GM23248 (cell line): Measurements from ENCODE around the gene TULP4. TPM values are rescaled to one million over a fixed set of nuclear protein-coding genes. Genes with fewer than 3 reads are reported as not detected.
A peak's percentile ranks its signal among the peaks of the same experiment; 100 is the strongest.

ENCODE experiments used
- DNase-seq: peaks from one replicate; pipeline ENCODE4 v3.0.0-alpha.2; 2015
- H2AFZ ChIP-seq: fragments of 200-600 bp; sonication (generic); 2 replicates; pipeline ENCODE4 v1.6.1; 2016; ENCODE audit warnings: antibody characterized with exemption
- H3F3A ChIP-seq: fragments of 200-600 bp; sonication (generic); 2 replicates; pipeline ENCODE4 v1.6.1; 2016; ENCODE audit warnings: mild to moderate bottlenecking, antibody characterized with exemption, mixed run types; ENCODE audit not compliant: insufficient read depth
- H3K27ac ChIP-seq: fragments of 200-600 bp; sonication (generic); 2 replicates; pipeline ENCODE4 v1.5.1; 2016; ENCODE audit warnings: mild to moderate bottlenecking
- H3K27me3 ChIP-seq: fragments of 200-600 bp; sonication (generic); replicated peaks from 2 replicates; pipeline ENCODE4 v1.6.1; 2016; ENCODE audit warnings: mild to moderate bottlenecking; ENCODE audit not compliant: insufficient read depth
- H3K36me3 ChIP-seq: fragments of 200-600 bp; sonication (generic); 2 replicates; pipeline ENCODE4 v1.6.1; 2016; ENCODE audit warnings: low read depth, mild to moderate bottlenecking
- H3K4me1 ChIP-seq: fragments of 200-600 bp; sonication (generic); 2 replicates; pipeline ENCODE4 v1.6.1; 2016; ENCODE audit warnings: mild to moderate bottlenecking; ENCODE audit not compliant: insufficient read depth
- H3K4me2 ChIP-seq: fragments of 200-600 bp; sonication (generic); one replicate; pipeline ENCODE4 v1.6.1; 2016; ENCODE audit warnings: mild to moderate bottlenecking; ENCODE audit not compliant: unreplicated experiment
- H3K4me3 ChIP-seq: fragments of 200-600 bp; sonication (generic); 2 replicates; pipeline ENCODE4 v1.5.1; 2016; ENCODE audit warnings: mild to moderate bottlenecking
- H3K79me2 ChIP-seq: fragments of 200-600 bp; sonication (generic); 2 replicates; pipeline ENCODE4 v1.6.1; 2016; ENCODE audit warnings: mild to moderate bottlenecking; ENCODE audit not compliant: insufficient read depth
- H3K9ac ChIP-seq: fragments of 200-600 bp; sonication (generic); 2 replicates; pipeline ENCODE4 v1.6.1; 2016; ENCODE audit warnings: mild to moderate bottlenecking
- H3K9me2 ChIP-seq: fragments of 200-600 bp; sonication (generic); 2 replicates; pipeline ENCODE4 v1.6.1; 2016; ENCODE audit warnings: mixed run types, mild to moderate bottlenecking, moderate library complexity; ENCODE audit not compliant: insufficient read depth
- H3K9me3 ChIP-seq: fragments of 200-600 bp; sonication (generic); one replicate; pipeline ENCODE4 v1.6.1; 2017; ENCODE audit warnings: low read depth
- H4K20me1 ChIP-seq: fragments of 200-600 bp; sonication (generic); 2 replicates; pipeline ENCODE4 v1.6.0; 2016; ENCODE audit not compliant: insufficient read depth
- EZH2 ChIP-seq: fragments of 200-600 bp; sonication (generic); IDR thresholded peaks from 2 replicates; pipeline ENCODE4 v1.6.1; 2018; ENCODE audit warnings: antibody characterized with exemption, mild to moderate bottlenecking; ENCODE audit not compliant: insufficient read depth, poor library complexity, severe bottlenecking
- EZH2phosphoT487 ChIP-seq: fragments of 200-600 bp; sonication (generic); IDR thresholded peaks from 2 replicates; pipeline ENCODE4 v1.6.1; 2018; ENCODE audit warnings: antibody characterized with exemption, moderate library complexity, mild to moderate bottlenecking, low read depth; ENCODE audit not compliant: insufficient read depth
- WGBS, 2 experiments: methylation state at CpG; one replicate each; pipeline ENCODE4 v1.1.6; 2015 to 2017; ENCODE audit warnings: low lambda C conversion rate in 2 of 2, low coverage in 1 of 2; ENCODE audit errors: missing lambda C conversion rate in 2 of 2; 5-methylcytosine and 5-hydroxymethylcytosine counted together
- in situ Hi-C: fragments of 300-500 bp; cut with MboI; formaldehyde crosslinking; loops from 2 replicates; pipeline ENCODE4 v1.15.0; 2020
- polyA plus RNA-seq: library from polyadenylated mRNA; unstranded; fragments of >200 nt; fragmentation: Nextera tagmentation; extraction: Ambion mirVana; gene quantifications from 2 replicates; pipeline ENCODE4 v1.2.1, GENCODE V29; 2016
- total RNA-seq: library from RNA; depleted of rRNA; stranded (reverse); fragments of >200 nt; shearing (Covaris generic); gene quantifications from 2 replicates; pipeline ENCODE4 v1.2.3, GENCODE V29; 2014

The TULP4 gene
- total and polyA plus RNA-seq, 2 experiments from 2014 or later = 21.5 to 38.7 TPM

- H3K36me3 ChIP-seq = no peaks in the 10 kb centered on the region
- H3K9ac ChIP-seq = no peak overlapping the region
- TF ChIP-seq EZH2 (no peak), EZH2phosphoT487 (no peak)
- no peak overlapping the region for H3K27ac ChIP-seq
- H2AFZ ChIP-seq = no peak overlapping the region
- no peaks in the 10 kb centered on the region for H3F3A ChIP-seq
- H3K4me3 ChIP-seq = no peak overlapping the region
- 96 to 97% methylated on average over 7 of the region's 7 CpGs for WGBS, 2 experiments
- no peaks in the 10 kb centered on the region for H3K9me2 ChIP-seq
- H3K4me2 ChIP-seq = no peak overlapping the region
- H3K27me3 ChIP-seq = no peaks in the 10 kb centered on the region
- in situ Hi-C loops = no loop called here
- DNase-seq = no peak
- no peaks in the 10 kb centered on the region for H3K79me2 ChIP-seq
- no peaks in the 10 kb centered on the region for H4K20me1 ChIP-seq
- no peaks in the 10 kb centered on the region for H3K9me3 ChIP-seq
- no peaks in the 10 kb centered on the region for H3K4me1 ChIP-seq
Observed at GRCh38 chr6:158438226-158438625, 126.0 kb downstream of the TULP4 start.

- Histone ChIP-seq H3K79me2 (no peaks in the 10 kb centered on the region), H3K9ac (no peak overlapping the region), H3K4me1 (no peaks in the 10 kb centered on the region), H3K4me3 (no peak overlapping the region), H3K9me2 (no peaks in the 10 kb centered on the region), H3K4me2 (no peak overlapping the region), H4K20me1 (no peaks in the 10 kb centered on the region), H3K27ac (no peak overlapping the region), H3F3A (no peaks in the 10 kb centered on the region), H3K27me3 (no peaks in the 10 kb centered on the region), H2AFZ (no peak overlapping the region), H3K9me3 (no peaks in the 10 kb centered on the region), H3K36me3 (no peaks in the 10 kb centered on the region)
- in situ Hi-C loops = no loop called here
- DNase-seq = no peak
- TF ChIP-seq EZH2 (no peak), EZH2phosphoT487 (no peak)
Observed at GRCh38 chr6:158439255-158439654, 127.0 kb downstream of the TULP4 start.

DNA sequence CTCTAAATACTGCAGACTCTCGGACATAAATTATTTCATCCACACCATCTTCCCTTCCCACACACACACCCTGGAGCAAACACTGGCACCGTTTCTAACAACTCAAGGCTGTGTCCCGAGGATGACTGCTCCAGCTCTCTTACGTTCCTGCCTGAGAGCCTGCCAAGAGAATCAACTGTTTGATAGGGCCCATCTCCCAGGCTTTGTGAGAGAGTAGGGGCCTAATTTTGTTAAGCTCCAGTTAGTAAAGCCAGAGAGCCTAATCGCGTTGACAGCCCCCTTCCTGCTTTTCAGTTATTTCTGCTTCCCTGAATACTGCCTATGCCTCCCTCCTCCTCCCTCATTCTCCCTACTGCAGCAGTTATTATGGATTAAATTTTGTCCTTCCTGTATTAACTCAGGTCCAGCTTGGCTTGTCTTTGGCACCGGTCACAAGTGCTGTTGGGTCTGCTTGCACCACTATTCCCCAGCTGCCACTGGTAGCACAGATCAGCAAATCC, 129.5 kb downstream of the TULP4 start:
- no peaks in the 10 kb centered on the region for H3K36me3 ChIP-seq
- H3K27ac ChIP-seq = no peak overlapping the region
- H3K9me2 ChIP-seq = no peaks in the 10 kb centered on the region
- in situ Hi-C loops = no loop called here
- 34 to 42% methylated on average over 7 of the region's 7 CpGs for WGBS, 2 experiments
- DNase-seq = peak; percentile 25
- no peak overlapping the region for H2AFZ ChIP-seq
- H3K4me1 ChIP-seq = no peaks in the 10 kb centered on the region
- no peak overlapping the region for H3K4me2 ChIP-seq
- no peaks in the 10 kb centered on the region for H4K20me1 ChIP-seq
- no peak overlapping the region for H3K9ac ChIP-seq
- no peak overlapping the region for H3K4me3 ChIP-seq
- no peaks in the 10 kb centered on the region for H3K79me2 ChIP-seq
- TF ChIP-seq EZH2 = no peak
- no peak for TF ChIP-seq EZH2phosphoT487
- H3K27me3 ChIP-seq = no peaks in the 10 kb centered on the region
- H3K9me3 ChIP-seq = no peaks in the 10 kb centered on the region
- H3F3A ChIP-seq = no peaks in the 10 kb centered on the region

DNA sequence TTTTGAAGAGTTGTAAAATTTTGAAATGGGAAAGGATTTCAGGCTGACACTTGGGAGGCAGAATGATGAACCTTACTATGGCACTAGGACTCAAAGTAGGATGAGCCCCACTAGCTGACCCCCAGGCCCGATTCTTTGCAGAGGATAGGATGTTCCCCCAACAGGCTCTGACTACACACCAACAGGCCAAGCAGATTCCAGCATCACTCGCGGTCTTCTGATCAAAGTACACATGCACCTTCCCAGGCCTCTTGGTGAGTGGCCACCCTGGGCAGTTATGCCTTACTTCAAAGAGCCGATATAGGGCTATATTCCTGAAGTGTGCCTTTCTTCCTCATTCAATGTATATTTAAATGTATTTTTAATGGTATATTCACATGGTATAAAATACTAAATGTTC, 130.0 kb downstream of the TULP4 start:
- H3K27ac ChIP-seq = no peak overlapping the region
- H3K4me1 ChIP-seq = no peaks in the 10 kb centered on the region
- no peak overlapping the region for H2AFZ ChIP-seq
- H3K9ac ChIP-seq = no peak overlapping the region
- no peaks in the 10 kb centered on the region for H3F3A ChIP-seq
- no peaks in the 10 kb centered on the region for H3K9me2 ChIP-seq
- no peak overlapping the region for H3K4me2 ChIP-seq
- H4K20me1 ChIP-seq = no peaks in the 10 kb centered on the region
- no peaks in the 10 kb centered on the region for H3K27me3 ChIP-seq
- no peaks in the 10 kb centered on the region for H3K9me3 ChIP-seq
- in situ Hi-C loops = no loop called here
- 99% methylated on average over 4 of the region's 4 CpGs for WGBS, 2 experiments
- no peak for TF ChIP-seq EZH2phosphoT487
- no peak for TF ChIP-seq EZH2
- no peaks in the 10 kb centered on the region for H3K36me3 ChIP-seq
- no peaks in the 10 kb centered on the region for H3K79me2 ChIP-seq
- H3K4me3 ChIP-seq = no peak overlapping the region
- DNase-seq = no peak

DNA sequence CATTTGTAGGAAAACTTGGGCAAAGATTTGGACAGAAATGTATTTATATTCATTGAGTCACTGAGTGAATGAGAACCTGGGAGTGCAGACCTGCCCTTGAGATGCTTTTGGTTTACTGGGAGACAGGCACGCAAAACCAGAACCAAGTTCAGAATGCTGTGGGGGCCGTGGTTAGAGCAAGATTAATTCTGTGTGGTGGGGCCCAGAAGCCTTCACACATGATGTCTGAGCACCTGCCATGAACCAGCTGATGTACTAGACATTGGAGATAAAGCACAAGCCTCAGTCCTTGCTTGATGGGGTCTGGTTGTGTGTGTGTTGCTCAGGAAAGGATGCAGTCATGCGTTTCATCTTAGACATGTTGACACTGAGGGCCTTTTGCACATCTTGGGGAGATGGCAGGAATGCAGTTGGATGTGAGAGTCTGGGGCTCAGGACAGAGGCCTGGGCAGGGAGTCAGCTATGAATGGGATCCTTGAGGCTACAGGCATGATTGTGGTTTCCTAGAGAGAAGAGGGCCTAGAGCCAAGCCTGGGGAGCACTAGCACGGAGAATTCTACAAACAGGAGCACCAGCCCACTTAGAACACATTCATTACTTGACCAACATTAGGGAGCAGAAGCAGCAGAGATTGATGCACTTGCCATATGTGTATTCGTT, 133.3 kb downstream of the TULP4 start:
- no peaks in the 10 kb centered on the region for H3K27me3 ChIP-seq
- no peaks in the 10 kb centered on the region for H3K79me2 ChIP-seq
- H3K36me3 ChIP-seq = no peaks in the 10 kb centered on the region
- H3K9me2 ChIP-seq = no peaks in the 10 kb centered on the region
- no peak overlapping the region for H3K4me3 ChIP-seq
- no peak overlapping the region for H3K9ac ChIP-seq
- H3K9me3 ChIP-seq = no peaks in the 10 kb centered on the region
- in situ Hi-C loops = no loop called here
- no peak overlapping the region for H3K4me2 ChIP-seq
- DNase-seq = no peak
- no peak overlapping the region for H2AFZ ChIP-seq
- 89 to 93% methylated on average over 5 of the region's 5 CpGs for WGBS, 2 experiments
- H3F3A ChIP-seq = no peaks in the 10 kb centered on the region
- H4K20me1 ChIP-seq = no peaks in the 10 kb centered on the region
- TF ChIP-seq EZH2phosphoT487 = no peak
- TF ChIP-seq EZH2 = no peak
- H3K27ac ChIP-seq = no peak overlapping the region
- H3K4me1 ChIP-seq = no peaks in the 10 kb centered on the region
